SK-N-MC (cell line): Measurements from ENCODE around the gene TRAM2.
A peak's percentile ranks its signal among the peaks of the same experiment; 100 is the strongest.

Source experiments
- DNase-seq: peaks from one replicate; pipeline ENCODE4 v3.0.0-alpha.2; 2011; ENCODE audit warnings: low read depth, low spot score
- H3K27ac ChIP-seq: fragments of 200-600 bp; sonication (generic); 2 replicates; pipeline ENCODE4 v1.5.1; 2016; ENCODE audit warnings: mixed run types
- H3K36me3 ChIP-seq: fragments of 200-600 bp; sonication (generic); 2 replicates; pipeline ENCODE4 v1.6.1; 2017; ENCODE audit warnings: antibody characterized with exemption, low read length, mixed read lengths; ENCODE audit not compliant: insufficient read depth
- H3K4me3 ChIP-seq: fragments of 200-600 bp; sonication (generic); 2 replicates; pipeline ENCODE4 v1.5.1; 2016
- H3K9ac ChIP-seq: fragments of 200-600 bp; sonication (generic); 2 replicates; pipeline ENCODE4 v1.8.0; 2017; ENCODE audit warnings: mixed run types, mixed read lengths; ENCODE audit not compliant: insufficient read length
- H3K9me3 ChIP-seq: fragments of 200-600 bp; sonication (generic); 2 replicates; pipeline ENCODE4 v1.6.1; 2017; ENCODE audit warnings: low read depth, mild to moderate bottlenecking, antibody characterized with exemption, low read length, moderate library complexity, mixed read lengths
- EZH2 ChIP-seq: fragments of 200-600 bp; sonication (generic); IDR thresholded peaks from one replicate; pipeline ENCODE4 v1.6.1; 2017; ENCODE audit warnings: antibody characterized with exemption
- FOXP2 ChIP-seq: optimal IDR thresholded peaks from 2 replicates; pipeline ENCODE3; 2011; ENCODE audit warnings: mild to moderate bottlenecking, moderate library complexity; ENCODE audit not compliant: insufficient read depth; ENCODE audit errors: extremely low read length, control extremely low read depth
- POLR2AphosphoS5 ChIP-seq: IDR thresholded peaks from 2 replicates; pipeline ENCODE4 v1.6.1; 2012; ENCODE audit warnings: mild to moderate bottlenecking, low read depth, low read length, borderline replicate concordance

TRAM2 gene

GRCh38 chr6:52588087-52588709, 11.3 kb upstream of the TRAM2 start:
- H3K9ac ChIP-seq = no peak overlapping the region
- no peak for DNase-seq
- H3K27ac ChIP-seq = no peak overlapping the region
- H3K36me3 ChIP-seq = no peaks in the 10 kb centered on the region
- TF ChIP-seq EZH2 = no peak
- no peak for TF ChIP-seq POLR2AphosphoS5
- no peak for TF ChIP-seq FOXP2
- no peak overlapping the region for H3K4me3 ChIP-seq
- H3K9me3 ChIP-seq = no peaks in the 10 kb centered on the region

DNA sequence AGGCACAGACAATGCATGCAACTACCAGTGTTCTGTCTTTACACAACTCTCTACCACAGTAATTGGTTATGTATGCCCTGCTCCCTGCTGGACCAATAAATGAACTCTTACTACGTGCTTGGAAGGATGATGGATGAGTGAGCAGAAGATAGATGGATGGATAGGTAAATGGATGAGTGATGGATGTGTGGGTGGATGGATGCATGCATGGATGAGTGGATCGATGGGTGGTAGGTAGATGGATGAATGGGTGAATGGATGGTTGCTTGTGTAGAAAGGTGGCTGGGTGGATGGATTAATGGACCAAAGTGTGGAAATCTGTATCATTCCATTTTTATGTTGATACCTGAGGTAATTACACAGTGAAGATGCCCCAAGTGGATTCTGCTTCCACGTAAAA, 10.1 kb upstream of the TRAM2 start:
- H3K9me3 ChIP-seq = no peaks in the 10 kb centered on the region
- no peak overlapping the region for H3K27ac ChIP-seq
- no peak overlapping the region for H3K9ac ChIP-seq
- TF ChIP-seq POLR2AphosphoS5 (no peak), EZH2 (no peak), FOXP2 (no peak)
- H3K4me3 ChIP-seq = no peak overlapping the region
- no peaks in the 10 kb centered on the region for H3K36me3 ChIP-seq
- no peak for DNase-seq

DNA sequence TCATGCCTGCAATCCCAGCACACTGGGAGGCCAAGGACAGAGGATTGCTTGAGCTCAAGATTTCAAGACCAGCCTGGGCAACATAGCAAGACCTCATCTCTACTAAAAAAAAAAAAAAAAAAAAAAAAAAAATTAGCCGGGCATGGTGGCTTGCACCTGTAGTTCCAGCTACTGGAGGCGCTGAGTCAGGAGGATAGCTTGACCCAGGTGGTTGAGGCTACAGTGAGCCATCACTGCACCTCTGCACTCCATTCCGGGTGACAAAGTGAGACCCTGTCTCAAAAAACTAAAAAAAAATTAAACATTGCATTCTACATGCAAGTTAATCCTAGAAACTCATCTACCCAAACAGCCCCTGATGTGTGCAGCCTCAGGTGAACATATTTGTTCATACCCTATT, 7.3 kb upstream of the TRAM2 start:
- Histone ChIP-seq H3K4me3 (no peak overlapping the region), H3K9me3 (no peaks in the 10 kb centered on the region), H3K36me3 (no peaks in the 10 kb centered on the region), H3K9ac (no peak overlapping the region), H3K27ac (no peak overlapping the region)
- no peak for TF ChIP-seq EZH2
- no peak for TF ChIP-seq POLR2AphosphoS5
- no peak for TF ChIP-seq FOXP2
- DNase-seq = no peak

DNA sequence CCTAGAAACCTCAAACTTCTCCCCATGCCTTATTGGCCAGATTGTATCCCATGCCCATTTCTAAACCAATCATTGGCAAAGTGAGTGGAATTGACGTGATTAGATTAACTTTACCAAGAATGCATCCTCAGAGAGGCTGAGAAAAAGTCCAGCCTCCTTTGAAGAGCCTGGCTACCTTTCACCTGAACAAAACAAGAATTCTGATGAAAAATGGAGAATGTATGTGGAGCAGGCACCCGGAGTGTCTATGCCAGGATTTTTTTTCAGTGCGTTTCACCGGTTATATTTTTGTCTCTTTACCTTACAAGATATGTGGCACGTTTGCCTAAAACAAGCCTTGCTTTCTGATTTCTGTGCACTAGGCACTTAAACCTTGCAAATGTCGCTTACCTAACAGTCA, 6.1 kb upstream of the TRAM2 start:
- no peak for DNase-seq
- Histone ChIP-seq H3K4me3 (no peak overlapping the region), H3K9ac (no peak overlapping the region), H3K36me3 (no peaks in the 10 kb centered on the region), H3K9me3 (no peaks in the 10 kb centered on the region), H3K27ac (no peak overlapping the region)
- TF ChIP-seq POLR2AphosphoS5 = no peak
- no peak for TF ChIP-seq EZH2
- no peak for TF ChIP-seq FOXP2

DNA sequence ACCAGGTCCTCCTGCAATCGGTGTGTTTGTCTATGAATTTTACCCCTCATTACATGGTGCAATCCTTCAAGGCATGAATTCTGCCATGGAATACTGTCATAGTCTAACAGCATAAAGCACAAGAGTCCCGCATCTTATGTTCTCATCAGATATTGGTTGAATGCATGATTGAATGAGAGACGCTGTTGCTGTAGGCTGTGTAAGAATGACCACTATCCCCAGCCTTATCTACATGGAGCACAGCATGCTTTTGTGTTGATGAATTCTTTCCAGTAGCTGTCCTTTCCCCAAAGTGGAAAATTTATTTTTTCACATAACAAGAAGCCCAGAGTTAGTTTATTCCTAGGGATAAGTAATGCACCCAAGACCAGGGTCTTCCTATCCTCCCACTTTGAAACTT, 5.6 kb upstream of the TRAM2 start:
- no peaks in the 10 kb centered on the region for H3K36me3 ChIP-seq
- no peak for TF ChIP-seq EZH2
- no peak for TF ChIP-seq POLR2AphosphoS5
- TF ChIP-seq FOXP2 = no peak
- DNase-seq = no peak

GRCh38 chr6:52580905-52581304, 4.0 kb upstream of the TRAM2 start:
- no peak for DNase-seq
- no peak overlapping the region for H3K4me3 ChIP-seq
- TF ChIP-seq EZH2 (no peak), POLR2AphosphoS5 (no peak), FOXP2 (no peak)
- no peaks in the 10 kb centered on the region for H3K9me3 ChIP-seq
- H3K27ac ChIP-seq = no peak overlapping the region
- H3K36me3 ChIP-seq = no peaks in the 10 kb centered on the region
- H3K9ac ChIP-seq = no peak overlapping the region

More for the DNA sequence above, 5.6 kb upstream of the TRAM2 start:
- no peak overlapping the region for H3K27ac ChIP-seq
- H3K4me3 ChIP-seq = no peak overlapping the region
- H3K9me3 ChIP-seq = no peaks in the 10 kb centered on the region
- no peak overlapping the region for H3K9ac ChIP-seq

DNA sequence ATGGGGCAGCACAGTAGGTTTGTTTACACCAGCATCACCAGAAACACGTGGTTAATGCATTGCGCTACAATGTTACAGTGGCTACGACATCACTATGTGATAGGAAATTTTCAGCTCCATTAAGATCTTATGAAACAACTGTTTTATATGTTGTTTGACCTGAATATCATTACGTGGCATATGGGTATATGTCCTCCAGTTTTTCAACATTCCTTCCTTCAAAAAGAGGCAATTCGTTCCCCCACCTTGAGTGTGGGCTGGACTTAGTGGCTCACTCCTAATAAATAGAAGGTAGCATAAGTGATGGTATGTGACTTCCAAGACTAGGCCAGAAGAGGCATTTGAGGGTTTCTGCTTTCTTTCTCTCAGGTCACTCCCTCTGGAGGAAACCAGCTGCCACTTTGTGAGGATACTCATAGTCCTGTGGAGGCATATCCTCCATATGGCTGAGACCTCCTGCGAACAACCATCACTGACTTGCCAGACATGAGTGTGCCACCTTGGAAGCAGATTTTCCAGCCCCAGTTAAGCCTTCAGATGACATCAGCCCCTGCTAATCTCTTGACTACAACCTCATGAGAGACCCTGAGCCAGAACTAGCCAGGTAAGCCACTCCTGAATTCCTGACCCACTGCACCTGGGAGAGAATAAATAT, 2.3 kb upstream of the TRAM2 start:
- Histone ChIP-seq H3K36me3 (no peaks in the 10 kb centered on the region), H3K4me3 (no peak overlapping the region), H3K9ac (no peak overlapping the region), H3K9me3 (no peaks in the 10 kb centered on the region), H3K27ac (no peak overlapping the region)
- TF ChIP-seq EZH2 (no peak), FOXP2 (no peak), POLR2AphosphoS5 (no peak)
- no peak for DNase-seq

- peak overlapping the region; percentile 2; the same call in 1 of the 2 replicates for H3K27ac ChIP-seq
- no peak for DNase-seq
- no peaks in the 10 kb centered on the region for H3K9me3 ChIP-seq
- H3K36me3 ChIP-seq = no peaks in the 10 kb centered on the region
- peak overlapping the region; percentile 92 for H3K4me3 ChIP-seq
- no peak for TF ChIP-seq EZH2
- no peak for TF ChIP-seq FOXP2
- no peak for TF ChIP-seq POLR2AphosphoS5
- peak overlapping the region; percentile 93 for H3K9ac ChIP-seq
Measured at GRCh38 chr6:52577778-52578463, 1.1 kb upstream of the TRAM2 start.
